H9 (cell line): ENCODE data around the gene IFNG-AS1. TPM values are rescaled to one million over a fixed set of nuclear protein-coding genes. Genes with fewer than 3 reads are reported as not detected.

Experiments
- DNase-seq: peaks from one replicate; pipeline ENCODE4 v3.0.0-alpha.2; 2017
- H2AFZ ChIP-seq: one replicate; pipeline ENCODE4 v1.6.1; 2013; ENCODE audit warnings: mild to moderate bottlenecking, low read length, control low read depth, moderate library complexity
- H2AK5ac ChIP-seq: 2 replicates; pipeline ENCODE4 v1.6.1; 2013; ENCODE audit warnings: low read length, control low read depth, mixed read lengths; ENCODE audit not compliant: insufficient read length
- H2BK120ac ChIP-seq: one replicate; pipeline ENCODE4 v1.6.1; 2013; ENCODE audit warnings: low read depth, mild to moderate bottlenecking, low read length, control low read depth, inconsistent platforms; ENCODE audit not compliant: poor library complexity, severe bottlenecking
- H2BK12ac ChIP-seq: 2 replicates; pipeline ENCODE4 v1.6.1; 2013; ENCODE audit warnings: low read length, control low read depth, mixed read lengths, low read depth; ENCODE audit not compliant: insufficient read length
- H2BK15ac ChIP-seq: 2 replicates; pipeline ENCODE4 v1.6.1; 2013; ENCODE audit warnings: low read depth, low read length, control low read depth
- H2BK20ac ChIP-seq: one replicate; pipeline ENCODE4 v1.6.1; 2013; ENCODE audit warnings: low read depth, mild to moderate bottlenecking, low read length, control low read depth, inconsistent platforms; ENCODE audit not compliant: poor library complexity, severe bottlenecking
- H2BK5ac ChIP-seq: 2 replicates; pipeline ENCODE4 v1.6.1; 2013; ENCODE audit warnings: low read length, control low read depth, mixed read lengths; ENCODE audit not compliant: insufficient read length
- H3K14ac ChIP-seq: 2 replicates; pipeline ENCODE4 v1.6.1; 2013; ENCODE audit warnings: low read length, control low read depth; ENCODE audit not compliant: insufficient read depth
- H3K18ac ChIP-seq: 2 replicates; pipeline ENCODE4 v1.6.1; 2013; ENCODE audit warnings: low read depth, mild to moderate bottlenecking, mixed read lengths, low read length, control low read depth; ENCODE audit not compliant: insufficient read length
- H3K23ac ChIP-seq: 2 replicates; pipeline ENCODE4 v1.6.1; 2013; ENCODE audit warnings: low read length, control low read depth, mixed read lengths, low read depth; ENCODE audit not compliant: insufficient read length
- H3K23me2 ChIP-seq: 2 replicates; pipeline ENCODE4 v1.6.1; 2013; ENCODE audit warnings: low read depth, mild to moderate bottlenecking, mixed read lengths, low read length, control low read depth; ENCODE audit not compliant: insufficient read length, poor library complexity, severe bottlenecking
- H3K27ac ChIP-seq: 2 replicates; pipeline ENCODE4 v1.5.1; 2013; ENCODE audit warnings: low read length, control low read depth, mixed read lengths, low read depth; ENCODE audit not compliant: insufficient read length
- H3K27me3 ChIP-seq: 2 replicates; pipeline ENCODE4 v1.6.1; 2013; ENCODE audit warnings: low read length, control low read depth, inconsistent platforms; ENCODE audit not compliant: insufficient read depth
- H3K4ac ChIP-seq: 2 replicates; pipeline ENCODE4 v1.6.1; 2013; ENCODE audit warnings: low read depth, mild to moderate bottlenecking, control low read depth, inconsistent platforms, low read length, moderate library complexity
- H3K4me1 ChIP-seq: 2 replicates; pipeline ENCODE4 v1.6.1; 2013; ENCODE audit warnings: low read length, control low read depth, inconsistent platforms; ENCODE audit not compliant: insufficient read depth
- H3K4me2 ChIP-seq: 2 replicates; pipeline ENCODE4 v1.6.1; 2013; ENCODE audit warnings: low read length, control low read depth, mixed read lengths; ENCODE audit not compliant: insufficient read length, insufficient read depth
- H3K56ac ChIP-seq: 2 replicates; pipeline ENCODE4 v1.6.1; 2013; ENCODE audit warnings: low read depth, mild to moderate bottlenecking, mixed read lengths, low read length, control low read depth; ENCODE audit not compliant: insufficient read length
- H3K79me1 ChIP-seq: 2 replicates; pipeline ENCODE4 v1.6.1; 2013; ENCODE audit warnings: low read depth, mild to moderate bottlenecking, moderate library complexity, low read length, control low read depth, inconsistent platforms; ENCODE audit not compliant: insufficient read depth, poor library complexity, severe bottlenecking
- H3K79me2 ChIP-seq: 2 replicates; pipeline ENCODE4 v1.6.1; 2013; ENCODE audit warnings: low read length, control low read depth, inconsistent platforms; ENCODE audit not compliant: insufficient read depth
- H3K9ac ChIP-seq: 2 replicates; pipeline ENCODE4 v1.6.1; 2013; ENCODE audit warnings: low read length, control low read depth, mixed read lengths; ENCODE audit not compliant: insufficient read length; ENCODE audit errors: extremely low read depth
- H3K9me3 ChIP-seq: one replicate; pipeline ENCODE4 v1.6.1; 2013; ENCODE audit warnings: low read depth, low read length, inconsistent platforms; ENCODE audit not compliant: control insufficient read depth
- H3T11ph ChIP-seq: one replicate; pipeline ENCODE4 v1.6.1; 2013; ENCODE audit warnings: mild to moderate bottlenecking, low read length, control low read depth, inconsistent platforms
- H4K20me1 ChIP-seq: one replicate; pipeline ENCODE4 v1.6.1; 2013; ENCODE audit not compliant: control insufficient read depth, insufficient read length, insufficient read depth
- H4K5ac ChIP-seq: 2 replicates; pipeline ENCODE4 v1.6.1; 2013; ENCODE audit warnings: low read depth, mild to moderate bottlenecking, mixed read lengths, low read length, control low read depth; ENCODE audit not compliant: insufficient read length
- H4K8ac ChIP-seq: replicated peaks from 2 replicates; pipeline ENCODE4 v1.6.1; 2013; ENCODE audit warnings: low read length, control low read depth, mixed read lengths, low read depth; ENCODE audit not compliant: insufficient read length
- H4K91ac ChIP-seq: 2 replicates; pipeline ENCODE4 v1.6.1; 2013; ENCODE audit warnings: low read depth, mild to moderate bottlenecking, moderate library complexity, mixed read lengths, low read length, control low read depth; ENCODE audit not compliant: insufficient read length
- H3K27ac Mint-ChIP-seq, 3 experiments: 2 replicates in 2 of 3; 3 replicates in 1 of 3; pipeline ENCODE4 v1.8.0; 2020 to 2021; ENCODE audit warnings: mixed read lengths in 3 of 3, mild to moderate bottlenecking in 1 of 3, moderate library complexity in 1 of 3
- H3K27me3 Mint-ChIP-seq: 2 replicates; pipeline ENCODE4 v1.8.0; 2021; ENCODE audit warnings: low read depth, mild to moderate bottlenecking, moderate library complexity, mixed read lengths
- H3K36me3 Mint-ChIP-seq, 3 experiments: 2 replicates in 2 of 3; 3 replicates in 1 of 3; pipeline ENCODE4 v1.8.0; 2020 to 2021; ENCODE audit warnings: low read depth in 3 of 3, mixed read lengths in 3 of 3; ENCODE audit not compliant: insufficient read depth in 1 of 3
- H3K4me1 Mint-ChIP-seq, 2 experiments: 2 replicates each; pipeline ENCODE4 v1.8.0; 2020; ENCODE audit warnings: mixed read lengths in 2 of 2
- H3K4me3 Mint-ChIP-seq, 2 experiments: 2 replicates in 1 of 2; 3 replicates in 1 of 2; pipeline ENCODE4 v1.8.0; 2020 to 2021; ENCODE audit warnings: mild to moderate bottlenecking in 2 of 2, mixed read lengths in 2 of 2, moderate library complexity in 1 of 2
- H3K9me3 Mint-ChIP-seq, 2 experiments: 2 replicates in 1 of 2; 3 replicates in 1 of 2; pipeline ENCODE4 v1.8.0; 2020; ENCODE audit warnings: mild to moderate bottlenecking in 2 of 2, mixed read lengths in 2 of 2, moderate library complexity in 1 of 2
- CTCF ChIP-seq: fragments of 200-600 bp; sonication (generic); conservative IDR thresholded peaks from 3 replicates; pipeline ENCODE4 v1.8.0; 2021; ENCODE audit warnings: antibody characterized with exemption, mild to moderate bottlenecking
- WGBS: extraction: QIAGEN DNeasy Blood & Tissue Kit; methylation state at CpG from one replicate; pipeline ENCODE4 v1.1.7; 2013; ENCODE audit warnings: missing lambda C conversion rate, low lambda C conversion rate, mixed read lengths; ENCODE audit not compliant: insufficient read length; ENCODE audit errors: extremely low coverage; 5-methylcytosine and 5-hydroxymethylcytosine counted together
- total RNA-seq: library from RNA; stranded (reverse); gene quantifications from 2 replicates; pipeline ENCODE4 v1.2.1, GENCODE V29; 2021

IFNG-AS1 gene
- total RNA-seq, 1 experiment from 2014 or later = not detected

- Mint-ChIP-seq H3K4me1 (no peaks in the 10 kb centered on the region), H3K36me3 (no peaks in the 10 kb centered on the region), H3K4me3 (no peak overlapping the region), H3K9me3 (no peaks in the 10 kb centered on the region), H3K27me3 (no peaks in the 10 kb centered on the region), H3K27ac (no peak overlapping the region)
- no peak overlapping the region for H2BK15ac ChIP-seq
- H4K91ac ChIP-seq = no peak overlapping the region
- H4K20me1 ChIP-seq = no peaks in the 10 kb centered on the region
- no peak overlapping the region for H3K4me2 ChIP-seq
- H3K27ac ChIP-seq = no peak overlapping the region
- H4K5ac ChIP-seq = no peak overlapping the region
- H3K23me2 ChIP-seq = no peaks in the 10 kb centered on the region
- DNase-seq = no peak
- H2BK12ac ChIP-seq = no peak overlapping the region
- no peak overlapping the region for H3T11ph ChIP-seq
- no peak overlapping the region for H3K23ac ChIP-seq
- H3K4me1 ChIP-seq = no peaks in the 10 kb centered on the region
- no peak overlapping the region for H2BK20ac ChIP-seq
- no peak overlapping the region for H2BK5ac ChIP-seq
- H3K18ac ChIP-seq = no peak overlapping the region
- WGBS = no CpG with 5 or more reads among the region's 1 CpG
- H4K8ac ChIP-seq = no peak overlapping the region
- no peak overlapping the region for H3K14ac ChIP-seq
- no peaks in the 10 kb centered on the region for H3K27me3 ChIP-seq
- no peak overlapping the region for H3K56ac ChIP-seq
- no peak overlapping the region for H3K4ac ChIP-seq
- H3K9me3 ChIP-seq = no peaks in the 10 kb centered on the region
- no peak overlapping the region for H2BK120ac ChIP-seq
- no peaks in the 10 kb centered on the region for H3K79me2 ChIP-seq
- no peak overlapping the region for H2AK5ac ChIP-seq
- H3K79me1 ChIP-seq = no peaks in the 10 kb centered on the region
- no peak overlapping the region for H3K9ac ChIP-seq
- TF ChIP-seq CTCF = no peak
- H2AFZ ChIP-seq = no peak overlapping the region
Observed at GRCh38 chr12:68030248-68030647, 41.0 kb downstream of the IFNG-AS1 start.
